ENCODE data around the gene SMC5. TPM values are rescaled to one million over a fixed set of nuclear protein-coding genes. Genes with fewer than 3 reads are reported as not detected.
"Not testable (repeated sequence)": the region's sequence is repeated elsewhere in the genome, so short reads cannot be mapped to it uniquely, and the experiment has no call there.

The SMC5 gene
- 10 to 100 TPM; 29.0 to 36.7 TPM for total RNA-seq
- long read RNA-seq, partial matches to known transcripts, result 21 of 59 reads
- long read RNA-seq, other reads (novel, unspliced or antisense), result 38 of 59 reads

DNA sequence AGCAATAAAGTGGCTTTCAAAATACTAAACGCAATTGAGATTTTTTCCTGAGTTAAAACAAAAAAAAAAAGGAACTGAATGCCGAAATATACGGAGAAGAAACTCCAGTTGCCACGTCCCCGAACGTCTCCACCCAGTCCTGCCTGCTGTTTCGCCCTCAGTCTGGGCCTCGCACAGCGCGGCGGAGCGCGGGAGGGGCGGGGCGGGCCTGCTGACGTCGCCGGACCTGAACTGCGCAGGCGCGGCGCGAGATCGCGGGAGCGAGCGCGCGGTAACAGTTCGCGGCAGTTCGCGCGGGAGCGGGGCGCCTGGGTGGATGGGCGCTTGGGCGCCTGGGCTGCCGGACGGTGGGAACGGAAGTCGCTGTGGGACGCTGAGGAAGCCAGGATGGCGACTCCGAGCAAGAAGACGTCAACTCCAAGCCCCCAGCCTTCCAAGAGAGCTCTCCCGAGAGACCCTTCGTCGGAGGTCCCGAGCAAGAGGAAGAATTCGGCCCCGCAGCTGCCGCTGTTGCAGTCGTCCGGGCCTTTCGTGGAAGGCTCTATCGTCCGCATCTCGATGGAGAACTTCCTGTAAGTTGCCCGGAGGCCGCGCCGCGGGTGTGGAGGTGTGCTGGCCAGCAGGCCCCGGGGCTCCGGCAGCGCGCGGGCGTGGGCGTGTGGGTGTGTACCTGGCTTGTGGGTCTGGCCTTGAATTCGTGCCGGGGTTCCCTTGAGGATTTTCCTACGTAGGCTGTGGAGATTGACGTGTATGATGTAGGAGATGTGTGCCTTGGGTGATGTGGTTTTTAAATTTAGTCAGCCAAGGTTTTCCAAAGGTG lies at the start of gene SMC5:
Gene SMC5, plus strand, starts transcription at position 287 of the 820 bp plus-strand sequence. Its CDS starts 101 bp downstream, at position 388.
- intact Hi-C loops (cut with DNase I, micrococcal nuclease), result no loop called here
- peak; percentile 89 for ATAC-seq
- DNase-seq, result peak; percentile 87 to 90

DNA sequence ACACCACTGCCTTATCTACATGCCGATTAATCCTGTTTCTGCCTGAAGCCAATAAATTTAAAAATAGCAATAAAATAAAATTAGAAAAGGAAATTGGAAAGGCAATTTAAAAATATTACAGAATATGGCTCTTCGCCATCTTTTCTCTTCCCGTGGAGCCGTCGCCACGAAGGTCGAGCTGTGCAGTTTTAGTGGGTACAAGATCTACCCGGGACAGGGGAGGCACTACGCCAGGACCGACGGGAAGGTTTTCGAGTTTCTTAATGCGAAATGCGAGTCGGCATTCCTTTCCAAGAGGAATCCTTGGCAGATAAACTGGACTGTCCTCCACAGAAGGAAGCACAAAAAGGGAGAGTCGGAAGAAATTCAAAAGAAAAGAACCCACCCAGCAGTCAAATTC lies 41.7 kb upstream of the SMC5 start:
- intact Hi-C loops (cut with DNase I, micrococcal nuclease), result no loop called here
- no peak for DNase-seq
- no peak for ATAC-seq

DNA sequence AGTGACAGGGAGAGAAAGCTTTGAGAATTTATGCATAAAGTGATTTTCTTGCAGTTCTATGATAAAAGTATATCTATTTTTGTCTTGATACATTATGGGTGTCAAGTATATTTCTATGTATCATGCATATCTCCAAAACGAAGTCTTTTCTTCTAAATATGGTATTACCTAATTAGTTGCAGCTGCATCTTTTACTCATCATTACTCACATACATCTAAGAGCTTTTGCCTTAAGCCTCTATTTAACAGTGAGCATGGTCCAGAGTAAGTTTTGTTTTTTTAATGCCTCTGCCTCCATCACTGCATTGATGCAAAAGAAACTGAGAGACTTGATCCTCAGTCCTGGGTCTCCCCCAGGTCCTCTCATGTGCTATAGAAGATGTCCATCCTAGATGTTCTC lies 40.0 kb upstream of the SMC5 start:
- intact Hi-C loops (cut with DNase I, micrococcal nuclease), result no loop called here
- ATAC-seq, result no peak
- DNase-seq, result no peak

DNA sequence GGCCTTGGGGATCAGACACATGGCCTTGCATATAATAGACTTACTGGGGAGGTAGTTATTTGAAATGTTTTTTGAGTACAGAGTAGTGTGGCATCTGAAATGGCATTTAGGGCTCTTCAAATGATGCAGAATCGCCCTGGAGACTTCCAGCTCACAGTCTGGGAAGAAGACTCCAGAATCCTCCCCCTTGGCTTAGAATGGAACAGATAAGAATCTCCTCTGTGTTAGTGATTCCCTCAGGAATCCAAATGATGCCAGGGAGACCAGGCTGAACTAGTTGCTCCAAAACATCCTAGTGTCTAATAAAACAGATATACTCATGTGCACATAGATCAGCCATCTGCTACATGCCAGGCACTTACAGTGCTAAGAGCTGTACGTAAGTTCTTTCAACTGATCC lies 38.6 kb upstream of the SMC5 start:
- intact Hi-C loops (cut with DNase I, micrococcal nuclease), result no loop called here
- DNase-seq (no peak), ATAC-seq (no peak)

DNA sequence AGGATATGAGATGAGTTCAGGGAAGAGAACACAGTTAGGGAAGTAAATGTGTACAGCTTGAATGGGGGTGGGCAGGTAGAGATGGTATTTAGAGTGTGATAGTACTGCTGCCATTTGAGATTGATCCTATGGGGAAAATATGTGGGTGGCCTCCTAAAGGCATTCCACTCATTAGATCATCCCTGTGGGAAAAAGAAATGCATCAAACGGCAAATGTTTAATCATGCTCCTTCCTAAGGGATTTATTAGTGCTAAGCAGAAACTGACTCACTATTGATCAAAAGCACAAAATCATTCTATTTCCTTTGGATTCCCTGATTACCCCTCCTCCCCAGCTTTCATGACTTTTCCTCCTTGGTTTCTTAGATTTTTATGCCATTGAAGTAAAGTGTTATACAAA lies 36.4 kb upstream of the SMC5 start:
- no peak for ATAC-seq
- DNase-seq, result no peak
- intact Hi-C loops (cut with DNase I, micrococcal nuclease), result no loop called here

DNA sequence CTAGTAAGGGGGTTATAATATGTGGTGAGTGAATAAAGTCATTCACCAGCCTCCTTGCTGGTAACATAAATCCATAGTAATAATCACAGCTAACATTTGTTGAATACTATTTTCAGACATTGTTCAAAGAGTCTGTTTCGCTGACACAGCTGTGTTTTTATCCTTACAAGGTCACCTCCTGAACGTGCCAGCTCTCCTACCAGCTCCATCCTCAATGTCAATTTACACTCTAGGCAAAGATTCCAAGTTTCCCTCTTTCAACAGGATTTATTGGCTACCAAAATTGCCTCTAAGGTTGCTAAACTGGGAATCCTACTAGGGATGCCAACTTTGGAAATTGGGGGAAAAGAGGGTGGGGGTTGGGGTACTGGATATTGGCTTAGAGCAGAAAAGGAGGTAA lies 30.7 kb upstream of the SMC5 start:
- intact Hi-C loops (cut with DNase I, micrococcal nuclease), result no loop called here
- DNase-seq (no peak), ATAC-seq (no peak)

DNA sequence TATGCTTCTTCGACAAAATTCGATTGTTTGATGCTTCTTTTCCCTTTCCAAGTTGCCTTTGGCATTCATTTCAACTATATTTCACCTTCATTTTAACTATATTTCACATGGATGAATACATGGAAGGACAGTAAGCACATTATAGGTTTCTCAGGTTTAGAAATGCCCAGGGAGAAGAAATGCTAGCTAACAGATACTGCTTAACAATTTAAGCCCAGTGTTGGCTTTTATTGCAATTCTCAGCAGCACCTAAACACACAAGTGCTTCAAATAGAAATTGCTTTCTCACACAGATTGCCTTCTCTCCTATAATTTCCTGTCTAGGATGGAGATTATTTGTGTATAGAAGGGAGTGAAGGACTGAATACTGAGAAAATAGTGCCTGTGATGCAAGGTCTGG lies 30.2 kb upstream of the SMC5 start:
- ATAC-seq, result no peak
- no peak for DNase-seq
- intact Hi-C loops (cut with DNase I, micrococcal nuclease), result no loop called here

DNA sequence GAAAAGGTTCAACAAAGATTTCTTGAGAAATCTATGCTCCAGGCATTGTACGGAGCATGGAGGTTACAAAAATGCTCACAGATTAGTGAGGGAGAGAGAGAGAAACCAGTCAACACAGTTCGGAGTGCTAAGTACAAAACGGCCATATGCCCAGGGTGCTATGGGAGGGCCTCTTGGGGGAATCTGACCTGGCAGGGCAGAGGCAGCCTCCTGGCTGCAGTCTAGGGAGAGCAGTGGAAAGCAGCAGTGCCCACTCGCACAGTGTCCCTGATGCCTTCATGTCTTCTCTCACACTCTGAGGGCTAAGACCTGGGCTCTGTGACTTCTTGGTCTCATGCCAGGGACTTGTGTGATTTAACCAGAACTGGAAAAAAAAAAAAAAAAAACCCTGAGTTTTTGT lies 29.8 kb upstream of the SMC5 start:
- intact Hi-C loops (cut with DNase I, micrococcal nuclease), result no loop called here
- DNase-seq, result no peak
- ATAC-seq, result no peak

DNA sequence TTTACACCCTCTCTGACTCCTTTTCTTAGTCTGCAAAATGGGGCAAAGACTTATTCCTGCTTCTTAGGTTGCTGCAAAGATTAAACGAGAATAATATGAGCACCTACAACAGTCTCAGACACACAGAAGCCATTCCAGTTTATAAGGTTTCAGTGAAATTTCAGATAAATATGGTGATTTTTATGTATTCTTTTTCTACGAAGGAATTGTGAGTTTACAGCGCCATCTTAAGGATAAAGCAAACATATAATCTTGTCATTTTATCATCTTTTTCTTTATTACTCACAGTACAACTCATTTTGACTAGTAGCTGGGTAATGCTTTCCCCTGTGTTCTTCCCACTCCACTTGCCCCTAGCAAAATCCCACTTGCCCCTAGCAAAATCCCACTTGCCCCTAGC lies 29.2 kb upstream of the SMC5 start:
- ATAC-seq (no peak), DNase-seq (no peak)
- intact Hi-C loops (cut with DNase I, micrococcal nuclease), result no loop called here

DNA sequence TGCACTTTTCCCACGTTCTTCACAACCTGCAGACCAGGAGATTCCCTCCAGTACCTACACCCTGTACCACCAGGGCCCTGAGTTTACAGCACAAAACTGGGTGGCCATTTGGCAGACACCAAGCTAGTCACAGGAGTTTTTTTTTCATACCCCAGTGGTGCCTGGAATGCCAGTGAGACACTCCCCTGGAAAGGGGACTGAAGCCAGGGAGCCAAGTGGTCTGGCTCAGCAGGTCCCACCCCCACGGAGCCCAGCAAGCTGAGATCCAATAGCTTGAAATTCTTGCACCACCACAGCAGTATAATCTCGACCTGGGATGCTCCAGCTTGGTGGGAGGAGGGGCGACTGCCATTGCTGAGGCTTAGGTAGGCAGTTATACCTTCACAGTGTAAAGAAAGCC lies 26.3 kb upstream of the SMC5 start:
- no peak for DNase-seq
- ATAC-seq, result no peak

DNA sequence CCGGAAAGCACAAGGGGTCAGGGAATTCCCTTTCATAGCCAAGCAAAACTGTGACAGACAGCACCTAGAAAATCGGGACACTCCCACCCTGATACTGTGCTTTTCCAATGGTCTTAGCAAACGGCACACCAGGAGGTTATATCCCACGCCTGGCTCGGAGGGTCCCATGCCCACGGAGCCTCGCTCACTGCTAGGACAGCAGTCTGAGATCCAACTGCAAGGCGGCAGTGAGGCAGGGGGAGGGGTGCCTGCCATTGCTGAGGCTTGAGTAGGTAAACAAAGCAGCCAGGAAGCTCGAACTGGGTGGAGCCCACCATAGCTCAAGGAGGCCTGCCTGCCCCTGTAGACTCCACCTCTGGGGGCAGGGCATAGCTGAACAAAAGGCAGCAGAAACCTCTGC lies 24.6 kb upstream of the SMC5 start:
- intact Hi-C loops (cut with DNase I, micrococcal nuclease); ATAC-seq; DNase-seq: not testable (repeated sequence)

More for the DNA sequence above, 26.3 kb upstream of the SMC5 start:
- intact Hi-C loops (cut with DNase I, micrococcal nuclease), result no loop called here

DNA sequence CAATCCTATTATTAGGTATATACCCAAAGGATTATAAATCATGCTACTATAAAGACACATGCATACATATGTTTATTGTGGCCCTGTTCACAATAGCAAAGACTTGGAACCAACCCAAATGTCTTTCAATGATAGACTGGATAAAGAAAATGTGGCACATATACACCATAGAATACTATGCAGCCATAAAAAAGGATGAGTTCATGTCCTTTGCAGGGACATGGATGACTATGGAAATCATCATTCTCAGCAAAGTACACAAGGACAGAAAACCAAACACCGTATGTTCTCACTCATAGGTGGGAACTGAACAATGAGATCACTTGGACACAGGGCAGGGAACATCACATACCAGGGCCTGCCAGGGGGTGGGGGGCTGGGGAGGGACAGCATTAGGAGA lies 12.8 kb upstream of the SMC5 start:
- intact Hi-C loops (cut with DNase I, micrococcal nuclease); ATAC-seq; DNase-seq: not testable (repeated sequence)

DNA sequence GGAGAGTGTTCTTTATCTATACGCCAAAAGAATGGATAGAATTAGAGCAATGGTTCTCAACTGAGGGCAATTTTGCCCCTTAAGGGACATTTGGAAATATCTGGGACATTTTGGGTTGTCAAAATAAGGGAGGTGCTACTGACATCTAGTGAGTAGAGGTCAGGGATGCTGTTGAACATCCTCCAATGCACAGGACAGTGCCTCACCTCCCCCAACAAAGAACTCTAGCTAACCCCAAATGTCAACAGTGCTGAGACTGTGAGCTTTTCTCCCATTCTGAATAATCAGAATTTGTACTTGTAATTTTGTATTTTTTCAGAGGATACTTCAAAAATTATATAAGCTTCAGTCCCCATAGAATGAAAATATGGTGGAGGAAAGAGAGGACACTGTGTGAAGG lies 8.6 kb upstream of the SMC5 start:
- DNase-seq, result no peak
- intact Hi-C loops (cut with DNase I, micrococcal nuclease), result no loop called here
- ATAC-seq, result no peak

DNA sequence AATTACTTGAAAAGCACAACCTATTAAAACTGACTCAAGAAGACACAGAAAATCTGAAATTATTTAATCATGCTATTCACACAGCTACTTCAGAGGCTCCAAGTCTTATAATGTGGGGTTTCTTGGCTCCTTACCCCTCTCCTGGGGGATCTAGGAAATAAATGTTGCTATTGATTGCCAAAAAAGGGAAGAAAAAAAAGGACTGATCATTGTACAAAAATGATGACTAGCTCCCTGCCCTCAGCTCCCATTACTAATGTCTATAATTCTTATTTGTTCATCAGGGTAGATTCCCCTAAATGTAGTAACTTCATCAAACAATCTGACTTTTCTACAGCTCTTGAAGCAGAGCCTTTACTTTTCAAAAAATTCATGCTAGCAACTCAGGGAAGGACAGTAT lies 3.3 kb upstream of the SMC5 start:
- intact Hi-C loops (cut with DNase I, micrococcal nuclease), result no loop called here
- DNase-seq, result no peak

DNA sequence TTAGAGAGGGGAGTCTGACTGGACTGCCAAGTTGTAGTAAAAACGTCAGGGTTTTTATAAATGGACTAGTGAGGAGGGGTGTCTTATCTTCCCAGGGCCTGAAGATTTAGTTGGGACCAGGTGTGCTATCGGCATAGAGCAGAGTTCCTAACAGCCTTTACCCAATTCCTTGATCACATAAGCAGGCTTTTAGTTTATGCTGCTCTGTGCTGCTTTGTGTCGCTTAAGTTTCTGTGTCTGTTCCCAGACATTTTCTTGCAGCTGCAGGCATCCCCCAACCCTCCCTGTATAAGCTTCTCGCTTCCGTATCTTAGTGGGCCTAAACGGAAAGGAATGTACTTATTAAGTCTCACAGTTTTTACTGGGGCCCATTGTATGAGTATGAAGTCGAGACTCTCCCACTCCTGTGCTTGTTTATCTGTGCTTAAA lies 2.6 kb upstream of the SMC5 start:
- DNase-seq, result no peak
- intact Hi-C loops (cut with DNase I, micrococcal nuclease), result no loop called here
- no peak for ATAC-seq

More for the DNA sequence above, 3.3 kb upstream of the SMC5 start:
- no peak for ATAC-seq

DNA sequence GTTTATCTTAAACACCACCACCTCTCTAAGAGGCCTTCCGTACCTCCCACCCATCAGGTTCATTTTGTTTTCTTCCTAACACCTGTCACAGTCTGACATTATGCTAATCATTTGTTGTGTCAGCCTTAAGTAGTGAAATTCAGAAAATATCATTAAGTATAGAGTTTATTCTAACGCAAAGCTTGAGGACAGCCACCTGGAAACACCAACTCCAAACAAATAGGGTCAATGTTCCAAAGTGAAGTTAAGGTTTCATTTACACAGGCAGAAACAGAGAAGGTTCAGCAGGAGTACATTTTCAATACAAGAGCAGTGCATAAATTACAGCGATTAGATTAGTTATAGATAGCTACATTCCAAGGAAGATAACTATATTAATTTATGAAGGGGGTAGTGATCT lies 1.3 kb upstream of the SMC5 start:
- intact Hi-C loops (cut with DNase I, micrococcal nuclease), result no loop called here
- DNase-seq, result no peak

DNA sequence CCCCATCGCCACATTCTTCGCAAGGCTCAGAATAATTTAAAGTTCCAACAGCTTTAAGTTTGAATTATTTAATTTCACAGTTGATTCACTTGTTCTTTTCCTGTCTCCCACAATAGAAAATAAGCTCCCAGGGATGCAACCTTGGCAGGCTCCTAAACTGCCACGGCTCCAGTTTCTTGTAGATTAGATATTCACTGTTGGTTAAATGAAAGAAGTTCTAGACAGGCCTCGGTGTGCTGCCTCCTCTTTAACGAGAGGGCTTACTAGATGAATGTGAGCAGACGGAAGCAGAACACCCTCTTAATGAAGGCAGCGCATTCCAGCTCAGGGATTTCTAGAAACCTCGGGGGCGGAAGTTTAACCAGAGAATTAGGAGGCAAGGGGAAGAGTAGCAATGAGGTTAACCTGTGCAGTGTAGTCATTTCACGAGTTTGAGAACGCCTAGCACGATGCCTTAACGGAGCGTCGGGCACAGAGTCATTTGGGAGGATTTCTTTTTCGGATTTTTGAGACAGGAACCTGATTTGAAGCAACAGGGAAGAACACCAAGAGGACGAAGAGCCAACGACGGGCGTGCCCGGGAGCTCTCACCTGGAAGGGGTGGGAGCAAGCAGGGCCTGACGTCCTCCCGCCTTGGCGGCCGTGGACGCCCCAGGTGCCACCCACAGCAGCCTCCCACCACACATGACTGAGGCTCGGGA lies 637 bp upstream of the SMC5 start:
- intact Hi-C loops (cut with DNase I, micrococcal nuclease), result no loop called here
- DNase-seq (peak; percentile 84 to 86), ATAC-seq (peak; percentile 84)

More for the DNA sequence above, 1.3 kb upstream of the SMC5 start:
- ATAC-seq, result no peak

DNA sequence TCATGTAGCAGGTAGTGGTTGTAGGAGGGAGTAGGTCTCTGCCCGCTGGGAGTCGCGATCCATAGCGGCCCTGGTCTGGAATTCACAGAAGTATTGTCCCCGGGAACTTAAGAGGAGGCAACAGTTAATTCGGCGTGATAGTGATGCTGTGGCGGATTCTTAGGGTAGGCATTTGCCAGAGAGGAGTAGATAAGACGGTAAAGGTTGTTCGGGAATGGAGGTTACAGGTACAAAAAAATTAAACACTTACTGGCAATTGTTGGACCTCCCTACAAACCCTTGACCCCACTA lies 679 bp downstream of the SMC5 start:
- ATAC-seq (no peak), DNase-seq (no peak)
- intact Hi-C loops (cut with DNase I, micrococcal nuclease), result no loop called here

DNA sequence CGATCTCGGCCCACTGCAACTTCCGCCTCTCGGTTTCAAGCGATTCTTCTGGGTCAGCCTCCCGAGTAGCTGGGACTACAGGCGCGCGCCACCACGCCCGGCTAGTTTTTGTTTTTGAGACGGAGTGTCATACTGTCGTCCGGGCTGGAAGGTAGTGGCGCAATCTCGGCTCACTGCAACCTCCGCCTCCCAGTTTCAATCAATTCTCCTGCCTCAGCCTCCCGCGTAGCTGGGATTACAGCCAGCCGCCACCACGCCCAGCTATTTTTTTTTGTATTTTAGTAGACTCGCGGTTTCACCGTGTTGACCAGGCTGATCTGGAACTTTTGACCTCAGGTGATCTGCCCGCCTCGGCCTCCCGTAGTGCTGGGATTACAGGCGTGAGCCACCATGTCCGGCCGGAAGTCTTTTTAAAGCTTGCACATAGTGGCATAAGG lies 1.2 kb downstream of the SMC5 start:
- peak; percentile 32 to 39 for DNase-seq
- ATAC-seq, result no peak
- intact Hi-C loops (cut with DNase I, micrococcal nuclease), result loop anchor here in 1 of 2 donors (10.0 kb wide), 1 partner anchor 75 kb away; no protein-coding TSS in a partner anchor

DNA sequence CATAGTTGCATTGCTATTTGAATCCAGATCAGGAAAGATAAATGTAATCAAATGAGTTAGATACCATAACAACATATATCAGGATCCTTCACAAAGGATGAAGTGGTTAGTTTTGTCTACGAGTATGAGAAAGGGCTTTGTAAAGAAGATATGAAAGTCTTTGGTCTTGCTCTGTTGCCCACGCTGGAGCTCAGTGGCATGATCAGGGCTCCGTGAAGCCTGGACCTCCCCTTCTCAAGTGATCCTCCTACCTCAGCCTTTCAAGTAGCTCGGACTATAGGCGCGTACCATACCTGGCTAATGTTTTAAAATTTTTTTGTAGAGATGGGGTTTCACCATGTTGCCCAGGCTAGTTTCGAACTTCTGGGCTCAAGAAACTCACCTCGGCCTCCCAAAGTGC lies 1.8 kb downstream of the SMC5 start:
- intact Hi-C loops (cut with DNase I, micrococcal nuclease), result loop anchor here in 1 of 2 donors (10.0 kb wide), 1 partner anchor 74 kb away; no protein-coding TSS in a partner anchor
- ATAC-seq (no peak), DNase-seq (no peak)
